Measurements from ENCODE around the gene DTNA.

DNA sequence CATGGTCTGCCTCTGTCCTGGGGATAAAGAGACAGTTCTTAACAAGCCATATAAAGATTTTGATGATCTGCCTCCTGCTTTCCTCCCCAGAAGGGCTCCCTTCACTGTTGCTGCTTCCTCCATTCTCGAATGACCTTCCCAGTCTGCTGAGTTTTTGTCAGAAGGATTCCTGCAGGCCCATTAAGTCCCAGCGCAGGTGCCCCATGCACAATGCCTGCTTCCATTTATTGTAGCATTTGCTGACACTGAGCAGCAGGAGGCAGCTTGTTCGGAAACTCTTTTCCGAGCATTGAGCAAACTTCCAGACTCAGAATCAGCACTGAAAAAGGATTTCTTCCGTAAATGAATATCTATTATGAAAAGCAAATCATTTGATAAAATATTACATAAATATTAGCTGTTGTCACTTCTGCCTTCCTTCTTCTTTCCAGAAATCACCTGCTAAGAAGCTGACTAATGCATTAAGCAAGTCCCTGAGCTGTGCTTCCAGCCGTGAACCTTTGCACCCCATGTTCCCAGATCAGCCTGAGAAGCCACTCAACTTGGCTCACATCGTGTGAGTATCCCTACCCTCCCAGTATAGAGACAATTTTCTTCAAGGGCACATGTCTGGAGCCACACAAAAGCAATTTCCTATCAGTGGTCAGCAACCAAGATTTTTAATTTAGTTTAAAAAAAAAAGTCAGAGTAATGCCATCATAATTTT is 110.4 kb downstream of the DTNA start:
- no peak for TF ChIP-seq EZH2phosphoT487 (IDR thresholded peaks at IDR 0.05; ENCODE audit: borderline replicate concordance, low read length)
- TF ChIP-seq, protein P1, sequence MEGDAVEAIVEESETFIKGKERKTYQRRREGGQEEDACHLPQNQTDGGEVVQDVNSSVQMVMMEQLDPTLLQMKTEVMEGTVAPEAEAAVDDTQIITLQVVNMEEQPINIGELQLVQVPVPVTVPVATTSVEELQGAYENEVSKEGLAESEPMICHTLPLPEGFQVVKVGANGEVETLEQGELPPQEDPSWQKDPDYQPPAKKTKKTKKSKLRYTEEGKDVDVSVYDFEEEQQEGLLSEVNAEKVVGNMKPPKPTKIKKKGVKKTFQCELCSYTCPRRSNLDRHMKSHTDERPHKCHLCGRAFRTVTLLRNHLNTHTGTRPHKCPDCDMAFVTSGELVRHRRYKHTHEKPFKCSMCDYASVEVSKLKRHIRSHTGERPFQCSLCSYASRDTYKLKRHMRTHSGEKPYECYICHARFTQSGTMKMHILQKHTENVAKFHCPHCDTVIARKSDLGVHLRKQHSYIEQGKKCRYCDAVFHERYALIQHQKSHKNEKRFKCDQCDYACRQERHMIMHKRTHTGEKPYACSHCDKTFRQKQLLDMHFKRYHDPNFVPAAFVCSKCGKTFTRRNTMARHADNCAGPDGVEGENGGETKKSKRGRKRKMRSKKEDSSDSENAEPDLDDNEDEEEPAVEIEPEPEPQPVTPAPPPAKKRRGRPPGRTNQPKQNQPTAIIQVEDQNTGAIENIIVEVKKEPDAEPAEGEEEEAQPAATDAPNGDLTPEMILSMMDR (conservative IDR thresholded peaks at IDR 0.05; ENCODE audit: low read depth, low read length): no peak
- TF ChIP-seq EZH2 (IDR thresholded peaks at IDR 0.05; ENCODE audit: low read length, unreplicated experiment): no peak

Data from PC-3 (cell line).